KMS-11 (cell line): ENCODE measurements around the gene GPR15.

Source experiments
- H2AFZ ChIP-seq: fragments of 200-600 bp; sonication (generic); 2 replicates; pipeline ENCODE4 v1.6.1; 2016; ENCODE audit warnings: antibody characterized with exemption, mixed run types, low read depth
- H3K27ac ChIP-seq: fragments of 200-600 bp; sonication (generic); 2 replicates; pipeline ENCODE4 v1.6.1; 2016; ENCODE audit warnings: mild to moderate bottlenecking, mixed run types
- H3K27me3 ChIP-seq: fragments of 200-600 bp; sonication (generic); 2 replicates; pipeline ENCODE4 v1.6.1; 2017; ENCODE audit warnings: mild to moderate bottlenecking, low read depth, mixed run types, moderate library complexity; ENCODE audit not compliant: insufficient read depth
- H3K36me3 ChIP-seq: fragments of 200-600 bp; sonication (generic); 2 replicates; pipeline ENCODE4 v1.6.1; 2017; ENCODE audit warnings: mild to moderate bottlenecking, mixed run types; ENCODE audit not compliant: insufficient read depth
- H3K4me1 ChIP-seq: fragments of 200-600 bp; sonication (generic); 2 replicates; pipeline ENCODE4 v1.6.1; 2016; ENCODE audit warnings: mild to moderate bottlenecking, low read depth, mixed run types; ENCODE audit not compliant: poor library complexity, severe bottlenecking
- H3K4me2 ChIP-seq: fragments of 200-600 bp; sonication (generic); 2 replicates; pipeline ENCODE4 v1.7.0; 2016; ENCODE audit warnings: mild to moderate bottlenecking, mixed run types
- H3K4me3 ChIP-seq: fragments of 200-600 bp; sonication (generic); IDR thresholded peaks from 2 replicates; pipeline ENCODE4 v1.6.1; 2017; ENCODE audit warnings: low read depth, low read length, mixed read lengths; ENCODE audit not compliant: insufficient read depth
- H3K79me2 ChIP-seq: fragments of 200-600 bp; sonication (generic); 2 replicates; pipeline ENCODE4 v1.6.1; 2016; ENCODE audit warnings: low read depth, mixed run types; ENCODE audit not compliant: insufficient read depth
- H3K9ac ChIP-seq: fragments of 200-600 bp; sonication (generic); 2 replicates; pipeline ENCODE4 v1.6.1; 2016; ENCODE audit warnings: mild to moderate bottlenecking, mixed run types
- H4K20me1 ChIP-seq: fragments of 200-600 bp; sonication (generic); 2 replicates; pipeline ENCODE4 v1.6.1; 2016; ENCODE audit warnings: mild to moderate bottlenecking, mixed run types; ENCODE audit not compliant: insufficient read depth
- TF ChIP-seq, protein P1 (sequence below): fragments of 200-600 bp; sonication (generic); conservative IDR thresholded peaks from 2 replicates; pipeline ENCODE4 v1.6.1; 2017; ENCODE audit warnings: low read depth, mild to moderate bottlenecking, antibody characterized with exemption, low read length, moderate library complexity, mixed read lengths

The GPR15 gene

GRCh38 chr3:98534734-98535133, 3.0 kb downstream of the GPR15 start:
- Histone ChIP-seq H3K4me1 (peaks cover 61% of the 10 kb centered on the region), H3K9ac (no peak overlapping the region), H4K20me1 (no peaks in the 10 kb centered on the region), H3K4me2 (no peak overlapping the region), H3K79me2 (no peaks in the 10 kb centered on the region), H2AFZ (no peak overlapping the region), H3K27me3 (no peaks in the 10 kb centered on the region), H3K27ac (no peak overlapping the region), H3K36me3 (no peaks in the 10 kb centered on the region), H3K4me3 (no peak overlapping the region)
- TF ChIP-seq, protein P1, sequence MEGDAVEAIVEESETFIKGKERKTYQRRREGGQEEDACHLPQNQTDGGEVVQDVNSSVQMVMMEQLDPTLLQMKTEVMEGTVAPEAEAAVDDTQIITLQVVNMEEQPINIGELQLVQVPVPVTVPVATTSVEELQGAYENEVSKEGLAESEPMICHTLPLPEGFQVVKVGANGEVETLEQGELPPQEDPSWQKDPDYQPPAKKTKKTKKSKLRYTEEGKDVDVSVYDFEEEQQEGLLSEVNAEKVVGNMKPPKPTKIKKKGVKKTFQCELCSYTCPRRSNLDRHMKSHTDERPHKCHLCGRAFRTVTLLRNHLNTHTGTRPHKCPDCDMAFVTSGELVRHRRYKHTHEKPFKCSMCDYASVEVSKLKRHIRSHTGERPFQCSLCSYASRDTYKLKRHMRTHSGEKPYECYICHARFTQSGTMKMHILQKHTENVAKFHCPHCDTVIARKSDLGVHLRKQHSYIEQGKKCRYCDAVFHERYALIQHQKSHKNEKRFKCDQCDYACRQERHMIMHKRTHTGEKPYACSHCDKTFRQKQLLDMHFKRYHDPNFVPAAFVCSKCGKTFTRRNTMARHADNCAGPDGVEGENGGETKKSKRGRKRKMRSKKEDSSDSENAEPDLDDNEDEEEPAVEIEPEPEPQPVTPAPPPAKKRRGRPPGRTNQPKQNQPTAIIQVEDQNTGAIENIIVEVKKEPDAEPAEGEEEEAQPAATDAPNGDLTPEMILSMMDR, result no peak

DNA sequence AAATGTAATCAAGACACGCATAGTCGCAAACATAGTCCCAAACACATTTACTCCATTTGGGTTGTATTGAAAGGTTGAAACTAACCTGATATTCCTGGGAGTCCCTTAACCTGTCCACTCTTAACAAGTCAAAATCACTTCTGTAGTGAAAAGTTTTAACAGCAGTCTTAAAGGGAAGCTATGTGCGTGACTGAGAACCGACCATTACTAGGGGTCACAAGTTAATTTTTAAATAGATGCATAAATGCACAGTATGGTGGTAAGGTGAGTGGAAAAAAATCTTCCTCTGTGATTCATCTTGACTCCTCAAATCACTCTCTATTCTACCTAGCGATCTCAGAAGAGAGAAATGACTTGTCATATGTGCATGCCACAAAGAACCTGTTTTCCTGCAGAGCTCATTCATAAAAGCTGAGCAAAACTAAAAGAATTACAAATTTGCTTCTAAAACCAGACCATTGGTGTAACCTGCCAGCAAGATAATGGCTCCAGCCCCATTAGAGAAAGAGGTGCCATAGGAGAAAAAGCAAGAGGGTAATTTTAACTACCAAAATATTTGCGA, 4.8 kb downstream of the GPR15 start:
- H3K27ac ChIP-seq, result no peak overlapping the region
- no peaks in the 10 kb centered on the region for H3K36me3 ChIP-seq
- TF ChIP-seq, protein P1, result no peak
- H3K9ac ChIP-seq, result no peak overlapping the region
- no peaks in the 10 kb centered on the region for H4K20me1 ChIP-seq
- H3K27me3 ChIP-seq, result no peaks in the 10 kb centered on the region
- H3K79me2 ChIP-seq, result no peaks in the 10 kb centered on the region
- H3K4me3 ChIP-seq, result no peak overlapping the region
- H3K4me1 ChIP-seq, result peaks cover 64% of the 10 kb centered on the region
- H2AFZ ChIP-seq, result no peak overlapping the region
- no peak overlapping the region for H3K4me2 ChIP-seq

DNA sequence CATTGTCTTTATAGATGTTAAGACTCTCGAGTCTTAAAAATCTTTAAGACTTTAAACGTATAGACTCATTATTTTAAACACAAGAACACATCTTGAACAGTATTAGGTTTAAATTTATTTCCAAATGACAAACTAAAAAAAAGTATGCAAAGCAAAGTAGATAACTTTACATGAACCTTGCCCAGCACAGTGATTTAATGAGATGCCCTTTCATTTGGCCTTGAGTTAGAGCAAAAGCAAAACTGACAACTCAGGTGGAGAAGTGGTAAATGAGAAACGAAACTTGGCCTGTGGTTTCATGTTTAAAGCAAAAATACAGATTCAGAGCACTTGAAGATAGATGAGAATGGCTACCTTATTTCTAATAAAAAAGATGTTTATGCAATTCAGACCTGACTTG, 8.6 kb downstream of the GPR15 start:
- H3K27me3 ChIP-seq, result no peaks in the 10 kb centered on the region
- no peaks in the 10 kb centered on the region for H4K20me1 ChIP-seq
- H3K27ac ChIP-seq, result peak overlapping the region; percentile 46
- peak overlapping the region; percentile 44 for H3K4me2 ChIP-seq
- H3K36me3 ChIP-seq, result no peaks in the 10 kb centered on the region; the same call in 1 of the 2 replicates
- H2AFZ ChIP-seq, result no peak overlapping the region
- peak overlapping the region; percentile 61 for H3K4me3 ChIP-seq
- H3K79me2 ChIP-seq, result no peaks in the 10 kb centered on the region
- H3K4me1 ChIP-seq, result peaks cover 84% of the 10 kb centered on the region
- H3K9ac ChIP-seq, result no peak overlapping the region
- TF ChIP-seq, protein P1, result no peak

DNA sequence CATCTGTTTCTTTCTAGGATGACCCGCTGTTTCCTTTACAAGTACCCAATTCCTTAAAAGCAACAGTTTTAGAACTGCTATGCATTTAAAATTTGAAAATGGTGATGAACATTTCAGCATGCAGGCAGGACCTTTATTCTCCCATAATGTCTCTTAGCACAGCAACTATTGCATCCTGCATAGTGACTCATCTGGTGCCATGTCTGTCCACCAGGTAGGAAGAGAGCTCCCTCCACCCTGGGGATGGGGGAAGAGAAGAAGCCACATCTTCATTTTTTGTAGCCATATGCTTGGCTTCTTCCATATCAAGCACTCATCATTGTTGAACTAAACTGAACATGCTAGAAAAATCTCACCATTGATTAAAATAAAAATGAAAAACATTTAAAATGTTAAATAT, 9.9 kb downstream of the GPR15 start:
- H3K27ac ChIP-seq, result no peak overlapping the region
- no peaks in the 10 kb centered on the region for H3K27me3 ChIP-seq
- H3K4me3 ChIP-seq, result no peak overlapping the region
- TF ChIP-seq, protein P1, result no peak
- H2AFZ ChIP-seq, result no peak overlapping the region
- no peaks in the 10 kb centered on the region for H4K20me1 ChIP-seq
- H3K9ac ChIP-seq, result no peak overlapping the region
- H3K4me1 ChIP-seq, result peaks cover 93% of the 10 kb centered on the region
- H3K36me3 ChIP-seq, result no peaks in the 10 kb centered on the region; the same call in 1 of the 2 replicates
- 0 out of 2 replicates have a peak overlapping the region, but pooled peaks have one; percentile 22 for H3K4me2 ChIP-seq
- H3K79me2 ChIP-seq, result no peaks in the 10 kb centered on the region
